PC-3 (cell line): ENCODE results near the gene OSBPL7.

Source experiments
- CTCF ChIP-seq: fragments of 300-600 bp; sonication (generic); conservative IDR thresholded peaks from 2 replicates; pipeline ENCODE4 v1.5.1; 2017; ENCODE audit warnings: antibody characterized with exemption, low read depth, mild to moderate bottlenecking, low read length
- EZH2 ChIP-seq: fragments of 300-600 bp; sonication (generic); IDR thresholded peaks from one replicate; pipeline ENCODE4 v1.6.1; 2017; ENCODE audit warnings: antibody characterized with exemption, mild to moderate bottlenecking, low read length; ENCODE audit not compliant: unreplicated experiment
- EZH2phosphoT487 ChIP-seq: fragments of 300-600 bp; sonication (generic); IDR thresholded peaks from 2 replicates; pipeline ENCODE4 v1.6.1; 2018; ENCODE audit warnings: mild to moderate bottlenecking, antibody characterized with exemption, low read length, borderline replicate concordance

GRCh38 chr17:47866941-47867340 lies 45.3 kb upstream of the OSBPL7 start:
- TF ChIP-seq CTCF: no peak
- TF ChIP-seq EZH2: no peak
- TF ChIP-seq EZH2phosphoT487: no peak
